C4-2B (cell line): ENCODE data around the gene DDR1.

ENCODE experiments used
- ZFX ChIP-seq: fragments of 450-650 bp; IDR thresholded peaks from 2 replicates; pipeline ENCODE4 v1.6.1; 2017
- TF ChIP-seq, protein P1 (sequence below): fragments of 450-650 bp; conservative IDR thresholded peaks from 2 replicates; pipeline ENCODE4 v1.5.1; 2017; ENCODE audit warnings: mild to moderate bottlenecking

DNA sequence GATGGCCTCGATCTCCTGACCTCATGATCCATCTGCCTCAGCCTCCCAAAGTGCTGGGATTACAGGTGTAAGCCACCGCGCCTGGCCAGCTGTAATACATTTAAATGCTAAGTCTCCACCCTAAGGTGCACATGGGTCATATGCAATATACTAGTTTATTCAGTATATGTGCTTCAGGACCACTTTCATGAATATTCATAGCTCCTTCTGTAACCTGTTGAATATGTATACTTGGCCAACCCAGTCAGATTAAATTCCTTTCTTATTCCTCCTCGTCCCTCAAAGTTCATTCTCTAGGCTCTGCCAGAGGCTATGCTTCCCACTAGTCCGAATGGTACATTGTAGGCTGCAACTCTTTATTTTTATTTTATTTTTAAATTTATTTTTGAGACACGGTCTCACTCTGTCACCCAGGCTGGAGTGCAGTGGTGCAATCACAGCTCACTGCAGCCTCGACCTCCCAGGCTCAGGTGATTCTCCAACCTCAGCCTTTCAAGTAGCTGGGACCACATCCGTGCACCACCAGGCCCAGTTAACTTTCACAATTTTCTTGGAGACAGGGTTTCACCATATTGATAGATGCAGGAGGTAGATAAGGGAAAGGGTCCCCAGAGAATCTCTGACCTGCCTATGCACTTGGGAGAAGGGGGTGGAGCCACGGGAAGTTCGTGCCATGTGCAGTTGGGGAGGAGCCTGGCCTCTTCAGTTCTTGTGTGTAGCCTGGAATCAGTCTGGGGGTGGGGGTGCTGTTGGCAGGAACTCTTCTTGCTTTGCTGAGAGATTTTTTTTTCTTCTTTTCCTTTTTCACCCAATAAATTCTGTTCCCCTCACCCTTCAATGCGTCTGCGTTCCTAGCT is 41.3 kb upstream of the DDR1 start:
- TF ChIP-seq, protein P1, sequence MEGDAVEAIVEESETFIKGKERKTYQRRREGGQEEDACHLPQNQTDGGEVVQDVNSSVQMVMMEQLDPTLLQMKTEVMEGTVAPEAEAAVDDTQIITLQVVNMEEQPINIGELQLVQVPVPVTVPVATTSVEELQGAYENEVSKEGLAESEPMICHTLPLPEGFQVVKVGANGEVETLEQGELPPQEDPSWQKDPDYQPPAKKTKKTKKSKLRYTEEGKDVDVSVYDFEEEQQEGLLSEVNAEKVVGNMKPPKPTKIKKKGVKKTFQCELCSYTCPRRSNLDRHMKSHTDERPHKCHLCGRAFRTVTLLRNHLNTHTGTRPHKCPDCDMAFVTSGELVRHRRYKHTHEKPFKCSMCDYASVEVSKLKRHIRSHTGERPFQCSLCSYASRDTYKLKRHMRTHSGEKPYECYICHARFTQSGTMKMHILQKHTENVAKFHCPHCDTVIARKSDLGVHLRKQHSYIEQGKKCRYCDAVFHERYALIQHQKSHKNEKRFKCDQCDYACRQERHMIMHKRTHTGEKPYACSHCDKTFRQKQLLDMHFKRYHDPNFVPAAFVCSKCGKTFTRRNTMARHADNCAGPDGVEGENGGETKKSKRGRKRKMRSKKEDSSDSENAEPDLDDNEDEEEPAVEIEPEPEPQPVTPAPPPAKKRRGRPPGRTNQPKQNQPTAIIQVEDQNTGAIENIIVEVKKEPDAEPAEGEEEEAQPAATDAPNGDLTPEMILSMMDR: no peak
- TF ChIP-seq ZFX: no peak
